ENCODE data around the gene GPX6.
"Not testable (repeated sequence)": the region's sequence is repeated elsewhere in the genome, so short reads cannot be mapped to it uniquely, and the experiment has no call there.

The GPX6 gene

GRCh38 chr6:28486533-28486932 is 29.1 kb downstream of the GPX6 start:
- DNase-seq (ENCODE audit: low read depth in 2 of 2) = no peak

DNA sequence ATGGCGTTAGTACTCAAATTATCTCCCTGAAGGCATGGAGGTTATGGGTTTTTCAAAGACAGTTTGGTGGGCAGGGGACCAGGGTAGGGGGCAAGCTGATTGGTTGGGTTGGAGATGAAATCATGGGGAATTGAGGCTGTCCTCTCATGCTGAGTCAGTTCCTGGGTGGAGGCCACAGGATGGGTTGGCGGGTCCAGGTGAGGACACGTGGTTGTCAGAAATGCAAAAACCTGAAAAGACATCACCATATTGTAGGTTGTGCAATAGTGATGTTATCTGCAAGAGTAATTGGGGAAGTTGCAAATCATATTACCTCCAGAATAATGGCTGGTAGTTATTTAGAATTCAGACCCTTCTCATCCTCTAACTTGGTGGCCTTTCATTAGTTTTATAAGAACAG is 30.1 kb downstream of the GPX6 start:
- no peak for DNase-seq (ENCODE audit: low read depth in 2 of 2)

- no peak for DNase-seq (ENCODE audit: low read depth in 2 of 2)
Measured at GRCh38 chr6:28480253-28480932, 35.2 kb downstream of the GPX6 start.

GRCh38 chr6:28478518-28478917 is 37.1 kb downstream of the GPX6 start:
- DNase-seq (ENCODE audit: low read depth in 2 of 2) = no peak

DNA sequence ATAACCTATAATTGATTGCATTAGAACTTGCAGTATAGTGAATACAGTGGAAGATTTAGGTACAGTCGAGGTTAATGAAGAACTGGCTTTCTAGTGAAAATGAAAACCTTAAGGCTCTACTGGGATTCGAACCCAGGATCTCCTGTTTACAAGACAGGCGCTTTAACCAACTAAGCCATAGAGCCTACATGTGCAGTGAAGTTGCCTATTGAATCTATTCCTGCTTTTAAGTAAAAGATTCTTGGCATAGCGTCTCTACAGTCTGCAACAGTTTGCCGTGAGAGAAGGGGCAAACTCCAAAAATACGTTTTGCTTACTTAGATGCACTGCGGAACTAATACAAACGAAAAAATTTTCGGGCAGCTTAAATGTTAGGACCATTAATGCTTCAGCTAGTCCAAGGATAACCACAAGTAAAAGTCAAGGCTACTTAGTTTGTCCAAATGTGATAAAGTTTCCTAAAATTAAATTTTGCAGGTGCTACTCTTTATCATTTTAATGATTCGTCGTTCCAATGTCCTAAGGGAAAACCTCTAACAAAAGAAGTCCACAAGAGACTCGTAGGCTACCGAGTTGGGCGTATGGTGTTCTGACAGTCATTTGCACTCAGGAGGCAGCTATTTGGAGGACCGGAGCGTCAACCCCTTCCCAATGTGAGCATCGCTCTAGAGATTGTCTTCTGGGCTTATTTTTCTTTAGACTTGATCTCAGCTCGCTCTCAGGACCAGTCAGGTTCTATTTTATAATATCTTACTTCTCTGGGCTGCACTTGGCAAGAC is 41.0 kb downstream of the GPX6 start:
- DNase-seq (ENCODE audit: low read depth in 2 of 2) = no peak

DNA sequence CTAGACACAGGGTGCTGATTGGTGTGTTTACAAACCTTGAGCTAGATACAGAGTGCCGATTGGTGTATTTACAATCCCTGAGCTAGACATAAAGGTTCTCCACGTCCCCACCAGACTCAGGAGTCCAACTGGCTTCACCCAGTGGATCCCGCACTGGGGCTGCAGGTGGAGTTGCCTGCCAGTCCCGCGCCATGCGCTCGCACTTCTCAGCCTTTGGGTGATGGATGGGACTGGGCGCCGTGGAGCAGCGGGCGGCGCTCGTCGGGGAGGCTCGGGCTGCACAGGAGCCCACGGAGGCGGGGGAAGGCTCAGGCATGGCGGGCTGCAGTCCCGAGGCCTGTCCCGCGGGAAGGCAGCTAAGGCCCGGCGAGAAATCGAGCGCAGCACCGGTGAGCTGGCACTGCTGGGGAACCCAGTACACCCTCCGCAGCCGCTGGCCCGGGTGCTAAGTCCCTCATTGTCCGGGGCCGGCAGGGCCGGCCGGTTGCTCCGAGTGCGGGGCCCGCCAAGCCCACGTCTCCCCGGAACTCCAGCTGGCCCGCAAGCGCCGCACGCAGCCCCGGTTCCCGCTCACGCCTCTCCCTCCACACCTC is 46.3 kb downstream of the GPX6 start:
- DNase-seq (ENCODE audit: low read depth in 2 of 2) = not testable (repeated sequence)

GRCh38 chr6:28468056-28468455 is 47.5 kb downstream of the GPX6 start:
- no peak for DNase-seq (ENCODE audit: low read depth in 2 of 2)

DNA sequence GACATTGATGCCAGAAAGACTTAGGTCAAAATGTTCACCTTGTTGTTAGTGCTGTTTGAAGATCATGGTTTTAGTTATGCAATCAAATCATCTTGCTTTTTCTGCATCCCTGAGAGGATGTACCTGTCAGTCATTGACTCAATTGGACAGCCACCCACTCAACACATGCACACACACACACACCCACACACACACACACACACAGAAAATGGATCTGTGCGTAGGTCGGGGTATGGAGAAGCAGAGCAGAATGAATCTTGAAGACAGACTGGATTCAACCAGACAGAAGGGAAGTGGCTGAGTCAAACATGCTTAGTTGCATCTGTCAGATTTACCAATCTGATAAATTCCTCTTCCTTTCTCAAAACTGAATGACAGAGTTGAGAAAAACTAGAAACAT is 53.2 kb downstream of the GPX6 start:
- DNase-seq (ENCODE audit: low read depth in 2 of 2) = no peak

DNA sequence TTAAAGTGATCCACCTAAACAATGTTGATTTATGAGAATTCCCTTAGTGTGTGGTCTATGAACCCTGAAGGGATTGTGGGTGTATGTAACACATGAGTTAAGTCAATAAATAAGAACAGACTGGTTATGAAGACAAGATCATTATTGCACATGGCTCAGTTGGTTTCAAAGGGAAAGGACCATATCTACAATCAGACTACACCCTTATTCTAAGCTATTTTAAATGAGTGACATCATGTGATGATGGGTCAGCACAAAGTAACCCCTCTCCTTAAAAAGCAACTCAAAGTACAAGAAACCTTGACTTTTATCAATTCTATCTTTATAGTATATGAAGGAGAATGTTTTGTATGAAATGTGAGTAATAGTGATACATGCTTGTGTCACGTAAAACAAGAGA is 57.0 kb downstream of the GPX6 start:
- no peak for DNase-seq (ENCODE audit: low read depth in 2 of 2)

All from activated CD8-positive, alpha-beta memory T cell treated with anti-CD3 and anti-CD28 coated beads for 4 hours (primary cell).